ENCODE data around the gene DMD. TPM values are rescaled to one million over a fixed set of nuclear protein-coding genes. Genes with fewer than 3 reads are reported as not detected.

Gene DMD
- total and polyA plus RNA-seq, 8 donors = 6.8 to 117 (median 44.2) TPM

GRCh38 chrX:31128855-31129254 lies 2082.5 kb downstream of the DMD start:
- intact Hi-C loops (cut with DNase I; ENCODE audit: low total_unique reads) = no loop called here
- Histone ChIP-seq H3K4me1 (no peaks in the 10 kb centered on the region), H3K27me3 (no peaks in the 10 kb centered on the region), H3K4me3 (no peak overlapping the region), H3K9me3 (no peaks in the 10 kb centered on the region), H3K36me3 (peaks cover 0 to 9% (median 0%) of the 10 kb centered on the region in 4 donors), H3K27ac (no peak overlapping the region)
- no peak for TF ChIP-seq POLR2AphosphoS5 (IDR thresholded peaks at IDR 0.05)
- no peak for TF ChIP-seq CTCF (IDR thresholded peaks at IDR 0.05)
- no peak for TF ChIP-seq POLR2A (IDR thresholded peaks at IDR 0.05)
- no peak for TF ChIP-seq EP300 (IDR thresholded peaks at IDR 0.05)
- WGBS, 5 donors = 69 to 77% (median 75%) methylated on average over 4 of the region's 4 CpGs
- DNase-seq = no peak

- no peak overlapping the region for H3K4me3 ChIP-seq
- WGBS, 5 donors = 69 to 96% (median 94%) methylated on average over 3 of the region's 3 CpGs
- intact Hi-C loops (cut with DNase I; ENCODE audit: low total_unique reads) = no loop called here
- TF ChIP-seq POLR2AphosphoS5 (IDR thresholded peaks at IDR 0.05) (no peak), EP300 (IDR thresholded peaks at IDR 0.05) (no peak), CTCF (IDR thresholded peaks at IDR 0.05) (no peak), POLR2A (IDR thresholded peaks at IDR 0.05) (no peak)
- no peak for DNase-seq
- H3K4me1 ChIP-seq = no peaks in the 10 kb centered on the region
- no peak overlapping the region for H3K27ac ChIP-seq
- H3K36me3 ChIP-seq = peaks cover 0 to 2% (median 0%) of the 10 kb centered on the region in 4 donors
- H3K27me3 ChIP-seq = no peaks in the 10 kb centered on the region
- H3K9me3 ChIP-seq = no peaks in the 10 kb centered on the region
These were observed 2083.6 kb downstream of the DMD start for GRCh38 chrX:31127716-31128115.

GRCh38 chrX:31126205-31126604 lies 2085.1 kb downstream of the DMD start:
- intact Hi-C loops (cut with DNase I; ENCODE audit: low total_unique reads) = no loop called here
- no peaks in the 10 kb centered on the region for H3K9me3 ChIP-seq
- no peaks in the 10 kb centered on the region for H3K4me1 ChIP-seq
- DNase-seq = no peak
- 80 to 95% (median 90%) methylated on average over 7 of the region's 7 CpGs for WGBS, 5 donors
- no peak overlapping the region for H3K4me3 ChIP-seq
- no peaks in the 10 kb centered on the region for H3K36me3 ChIP-seq
- no peak for TF ChIP-seq EP300 (IDR thresholded peaks at IDR 0.05)
- no peak for TF ChIP-seq CTCF (IDR thresholded peaks at IDR 0.05)
- TF ChIP-seq POLR2AphosphoS5 (IDR thresholded peaks at IDR 0.05) = no peak
- no peak for TF ChIP-seq POLR2A (IDR thresholded peaks at IDR 0.05)
- H3K27ac ChIP-seq = no peak overlapping the region
- H3K27me3 ChIP-seq = no peaks in the 10 kb centered on the region

- Histone ChIP-seq H3K4me3 (no peak overlapping the region), H3K36me3 (no peaks in the 10 kb centered on the region), H3K27ac (no peak overlapping the region), H3K27me3 (no peaks in the 10 kb centered on the region), H3K9me3 (no peaks in the 10 kb centered on the region), H3K4me1 (no peaks in the 10 kb centered on the region)
- TF ChIP-seq CTCF (IDR thresholded peaks at IDR 0.05) = no peak
- no peak for TF ChIP-seq EP300 (IDR thresholded peaks at IDR 0.05)
- no peak for TF ChIP-seq POLR2AphosphoS5 (IDR thresholded peaks at IDR 0.05)
- TF ChIP-seq POLR2A (IDR thresholded peaks at IDR 0.05) = no peak
- peak in 1 of 2 donors; percentile 12 for DNase-seq
- intact Hi-C loops (cut with DNase I; ENCODE audit: low total_unique reads) = no loop called here
- WGBS, 5 donors = 69 to 77% (median 74%) methylated on average over 4 of the region's 4 CpGs
These were observed 2086.8 kb downstream of the DMD start for GRCh38 chrX:31124536-31124935.
